Measurements from ENCODE around the gene GPSM1. TPM values are rescaled to one million over a fixed set of nuclear protein-coding genes. Genes with fewer than 3 reads are reported as not detected.

The GPSM1 gene
- total RNA-seq (2022; extraction: Qiagen RNA extraction; ENCODE audit: low read depth), result 6.8 to 16.6 TPM (median 12.6 TPM) in 5 replicates

GRCh38 chr9:136327304-136327974 lies at the start of gene GPSM1:
GPSM1 (plus strand) TSS chr9:136327539; CDS start chr9:136327696, 157 bp downstream.

GRCh38 chr9:136303825-136304416 lies 23.4 kb upstream of the GPSM1 start, which contains the start of gene CCDC187:
CCDC187 (minus strand) TSS chr9:136304094; CDS start chr9:136303830, 264 bp downstream.

GRCh38 chr9:136363106-136363948 lies 36.0 kb downstream of the GPSM1 start, which contains the start of gene DNLZ:
DNLZ (minus strand) TSS chr9:136363744; CDS start chr9:136363714, 30 bp downstream.

GRCh38 chr9:136373300-136374182 lies 46.2 kb downstream of the GPSM1 start, which contains the start of gene CARD9:
CARD9 (minus strand) TSS chr9:136373669; CDS start chr9:136372078, 1,591 bp downstream.

GRCh38 chr9:136400038-136400834 lies 72.9 kb downstream of the GPSM1 start, which contains the start of gene SNAPC4:
SNAPC4 (minus strand) TSS chr9:136400170; CDS start chr9:136398428, 1,742 bp downstream.

Other genes starting within 250 kb of the GPSM1 start
- gene NACC2, start 232.2 kb upstream of the GPSM1 start, total RNA-seq (2022; extraction: Qiagen RNA extraction; ENCODE audit: low read depth), result 19.5 to 39.4 TPM (median 34.6 TPM) in 5 replicates
- 25.6 to 53.9 TPM (median 48.8 TPM) in 5 replicates for gene TMEM250, start 208.7 kb upstream of the GPSM1 start, total RNA-seq (2022; extraction: Qiagen RNA extraction; ENCODE audit: low read depth)
- 0.09 to 0.14 TPM (median 0.12 TPM) in 4 of 5 replicates, not detected in the other for gene LHX3, start 122.4 kb upstream of the GPSM1 start, total RNA-seq (2022; extraction: Qiagen RNA extraction; ENCODE audit: low read depth)
- 21.1 to 30.5 TPM (median 28.8 TPM) in 5 replicates for gene QSOX2, start 81.7 kb upstream of the GPSM1 start, total RNA-seq (2022; extraction: Qiagen RNA extraction; ENCODE audit: low read depth)
- gene CCDC187, start 23.4 kb upstream of the GPSM1 start, total RNA-seq (2022; extraction: Qiagen RNA extraction; ENCODE audit: low read depth), result 0.04 TPM in 1 of 5 replicates, not detected in the others
- gene DNLZ, start 36.2 kb downstream of the GPSM1 start, total RNA-seq (2022; extraction: Qiagen RNA extraction; ENCODE audit: low read depth), result 18.5 to 42.0 TPM (median 40.8 TPM) in 5 replicates
- gene CARD9, start 46.1 kb downstream of the GPSM1 start, total RNA-seq (2022; extraction: Qiagen RNA extraction; ENCODE audit: low read depth), result 0.85 to 2.3 TPM (median 1.0 TPM) in 5 replicates
- 8.1 to 14.7 TPM (median 12.2 TPM) in 5 replicates for gene SNAPC4, start 72.6 kb downstream of the GPSM1 start, total RNA-seq (2022; extraction: Qiagen RNA extraction; ENCODE audit: low read depth)
- gene ENTR1, start 83.1 kb downstream of the GPSM1 start, total RNA-seq (2022; extraction: Qiagen RNA extraction; ENCODE audit: low read depth), result 64.7 to 79.8 TPM (median 73.9 TPM) in 5 replicates
- gene PMPCA, start 83.1 kb downstream of the GPSM1 start, total RNA-seq (2022; extraction: Qiagen RNA extraction; ENCODE audit: low read depth), result 73.4 to 84.0 TPM (median 76.4 TPM) in 5 replicates
- 10.6 to 24.3 TPM (median 22.4 TPM) in 5 replicates for gene INPP5E, start 112.3 kb downstream of the GPSM1 start, total RNA-seq (2022; extraction: Qiagen RNA extraction; ENCODE audit: low read depth)
- 43.4 to 63.1 TPM (median 61.3 TPM) in 5 replicates for gene SEC16A, start 155.5 kb downstream of the GPSM1 start, total RNA-seq (2022; extraction: Qiagen RNA extraction; ENCODE audit: low read depth)
- 5.0 to 13.7 TPM (median 12.6 TPM) in 5 replicates for gene NOTCH1, start 218.5 kb downstream of the GPSM1 start, total RNA-seq (2022; extraction: Qiagen RNA extraction; ENCODE audit: low read depth)